WTC11 (cell line): Measurements from ENCODE around the gene TMC4. TPM values are rescaled to one million over a fixed set of nuclear protein-coding genes. Genes with fewer than 3 reads are reported as not detected.
"Not testable (repeated sequence)": the region's sequence is repeated elsewhere in the genome, so short reads cannot be mapped to it uniquely, and the experiment has no call there.

ENCODE experiments used
- ATAC-seq: fragments of 200-7000 bp; cut with Tn5 transposase; 2 replicates; pipeline ENCODE4 v1.10.0; 2021; ENCODE audit warnings: mild to moderate bottlenecking, moderate library complexity
- CTCF ChIA-PET: fragments of 300-600 bp; sonication (Branson Sonifier 250); formaldehyde crosslinking; loops from one replicate; lab custom pipeline; 2021; ENCODE audit warnings: antibody characterized with exemption; lab: Charles Lee
- POLR2A ChIA-PET: fragments of 350-600 bp; sonication (Branson Sonifier 250); formaldehyde crosslinking; loops from one replicate; lab custom pipeline; 2021; ENCODE audit warnings: antibody characterized with exemption; lab: Charles Lee
- DNase-seq: peaks from one replicate; pipeline ENCODE4 v3.0.0; 2021; ENCODE audit warnings: low spot score
- H3K27ac Mint-ChIP-seq: 2 replicates; pipeline ENCODE4 v1.8.0; 2021; ENCODE audit warnings: mixed read lengths
- H3K27me3 Mint-ChIP-seq: 2 replicates; pipeline ENCODE4 v1.8.0; 2021; ENCODE audit warnings: low read depth, mild to moderate bottlenecking, moderate library complexity, mixed read lengths
- H3K36me3 Mint-ChIP-seq: 2 replicates; pipeline ENCODE4 v1.8.0; 2021; ENCODE audit warnings: mixed read lengths
- H3K4me1 Mint-ChIP-seq: 2 replicates; pipeline ENCODE4 v1.8.0; 2022; ENCODE audit warnings: mixed read lengths
- H3K4me3 Mint-ChIP-seq: 2 replicates; pipeline ENCODE4 v1.8.0; 2021; ENCODE audit warnings: mild to moderate bottlenecking, moderate library complexity, mixed read lengths
- H3K9me3 Mint-ChIP-seq: 2 replicates; pipeline ENCODE4 v1.8.0; 2021; ENCODE audit warnings: mixed read lengths
- ATF1 ChIP-seq: sonication (generic); formaldehyde crosslinking; IDR thresholded peaks from 2 replicates; pipeline ENCODE4 v1.8.1; 2023; ENCODE audit warnings: mild to moderate bottlenecking, moderate library complexity, missing genetic modification reagents
- CBFB ChIP-seq: sonication (generic); formaldehyde crosslinking; IDR thresholded peaks from 2 replicates; pipeline ENCODE4 v1.8.1; 2022; ENCODE audit warnings: mild to moderate bottlenecking, low read depth, missing genetic modification reagents
- CREB1 ChIP-seq: sonication (generic); formaldehyde crosslinking; IDR thresholded peaks from 2 replicates; pipeline ENCODE4 v1.8.0; 2023; ENCODE audit warnings: mild to moderate bottlenecking, missing genetic modification reagents
- E2F1 ChIP-seq: sonication (generic); formaldehyde crosslinking; IDR thresholded peaks from 2 replicates; pipeline ENCODE4 v1.8.0; 2022; ENCODE audit warnings: mild to moderate bottlenecking, missing genetic modification reagents
- E2F5 ChIP-seq: sonication (generic); formaldehyde crosslinking; IDR thresholded peaks from 2 replicates; pipeline ENCODE4 v1.8.1; 2022; ENCODE audit warnings: mild to moderate bottlenecking, moderate library complexity, missing genetic modification reagents
- ETV6 ChIP-seq: sonication (generic); formaldehyde crosslinking; IDR thresholded peaks from 2 replicates; pipeline ENCODE4 v1.8.1; 2022; ENCODE audit warnings: mild to moderate bottlenecking, missing genetic modification reagents
- FOXK1 ChIP-seq: sonication (generic); formaldehyde crosslinking; IDR thresholded peaks from 2 replicates; pipeline ENCODE4 v1.8.0; 2022; ENCODE audit warnings: mild to moderate bottlenecking, moderate library complexity, missing genetic modification reagents
- FOXP1 ChIP-seq: sonication (generic); formaldehyde crosslinking; IDR thresholded peaks from 2 replicates; pipeline ENCODE4 v1.8.0; 2022; ENCODE audit warnings: missing genetic modification reagents, mild to moderate bottlenecking, moderate library complexity, borderline replicate concordance
- FOXP4 ChIP-seq: sonication (generic); formaldehyde crosslinking; IDR thresholded peaks from 2 replicates; pipeline ENCODE4 v1.8.0; 2022; ENCODE audit warnings: mild to moderate bottlenecking, missing genetic modification reagents
- JAZF1 ChIP-seq: fragments of 250-450 bp; sonication (Bioruptor Pico); IDR thresholded peaks from 2 replicates; pipeline ENCODE4 v1.9.0; 2021; ENCODE audit warnings: moderate library complexity, mild to moderate bottlenecking, inconsistent platforms
- RORB ChIP-seq: fragments of 250-450 bp; sonication (Bioruptor Pico); IDR thresholded peaks from 2 replicates; pipeline ENCODE4 v1.9.0; 2021; ENCODE audit warnings: mild to moderate bottlenecking
- SOX15 ChIP-seq: fragments of 250-450 bp; sonication (Bioruptor Pico); IDR thresholded peaks from 2 replicates; pipeline ENCODE4 v1.9.0; 2021; ENCODE audit warnings: mild to moderate bottlenecking
- TEAD4 ChIP-seq: sonication (generic); formaldehyde crosslinking; IDR thresholded peaks from 2 replicates; pipeline ENCODE4 v1.8.0; 2022; ENCODE audit warnings: mild to moderate bottlenecking, missing genetic modification reagents
- USF1 ChIP-seq: sonication (generic); formaldehyde crosslinking; IDR thresholded peaks from 2 replicates; pipeline ENCODE4 v1.8.0; 2022; ENCODE audit warnings: mild to moderate bottlenecking, missing genetic modification reagents
- ZNF425 ChIP-seq: fragments of 250-450 bp; sonication (Bioruptor Pico); conservative IDR thresholded peaks from 2 replicates; pipeline ENCODE4 v1.9.0; 2021; ENCODE audit warnings: mild to moderate bottlenecking
- ZNF532 ChIP-seq: fragments of 250-450 bp; sonication (Bioruptor Pico); IDR thresholded peaks from 2 replicates; pipeline ENCODE4 v1.9.0; 2021; ENCODE audit warnings: mild to moderate bottlenecking, borderline replicate concordance
- total RNA-seq: library from RNA; stranded (reverse); gene quantifications from 3 replicates; pipeline ENCODE4 v1.2.3, GENCODE V29; 2021

TMC4 gene
- total RNA-seq, 1 experiment from 2014 or later = 9.3 TPM

GRCh38 chr19:54218259-54218658 lies 45.3 kb upstream of the TMC4 start:
- H3K27ac Mint-ChIP-seq = no peak overlapping the region
- H3K27me3 Mint-ChIP-seq = no peaks in the 10 kb centered on the region
- peaks cover 4% of the 10 kb centered on the region; the same call in 1 of the 2 replicates for H3K36me3 Mint-ChIP-seq
- TF ChIP-seq TEAD4 (CRISPR knock-in tag) (no peak), E2F1 (CRISPR knock-in tag) (no peak), RORB (no peak), SOX15 (CRISPR knock-in tag) (no peak), ETV6 (CRISPR knock-in tag) (no peak), USF1 (CRISPR knock-in tag) (no peak), E2F5 (CRISPR knock-in tag) (no peak), FOXK1 (CRISPR knock-in tag) (no peak), ATF1 (CRISPR knock-in tag) (no peak), FOXP1 (no peak), JAZF1 (CRISPR knock-in tag) (no peak), FOXP4 (CRISPR knock-in tag) (no peak), CBFB (CRISPR knock-in tag) (no peak), CREB1 (no peak), ZNF425 (CRISPR knock-in tag) (no peak), ZNF532 (CRISPR knock-in tag) (no peak)
- ChIA-PET CTCF (interaction anchor here (1.0 kb wide), 1 partner anchor 48 kb away, joined by 3 read pairs; no protein-coding TSS in a partner anchor), POLR2A (no interaction called here)
- DNase-seq (no peak), ATAC-seq (no peak)
- H3K4me3 Mint-ChIP-seq = no peak overlapping the region
- no peaks in the 10 kb centered on the region for H3K9me3 Mint-ChIP-seq
- H3K4me1 Mint-ChIP-seq = peaks cover 13% of the 10 kb centered on the region

- H3K9me3 Mint-ChIP-seq, H3K27ac Mint-ChIP-seq, ATAC-seq, DNase-seq, H3K36me3 Mint-ChIP-seq, POLR2A ChIA-PET, H3K27me3 Mint-ChIP-seq, H3K4me3 Mint-ChIP-seq: not testable (repeated sequence)
- CTCF ChIA-PET = interaction anchor here (1.0 kb wide), 1 partner anchor 48 kb away, joined by 3 read pairs; no protein-coding TSS in a partner anchor
- peaks cover 13% of the 10 kb centered on the region for H3K4me1 Mint-ChIP-seq
These were observed 44.7 kb upstream of the TMC4 start for GRCh38 chr19:54217517-54218247.
